ENCODE data around the gene NUDT13. TPM values are rescaled to one million over a fixed set of nuclear protein-coding genes. Genes with fewer than 3 reads are reported as not detected.

NUDT13 gene
- total and polyA plus RNA-seq, 11 donors, result 1.8 to 5.8 (median 3.2) TPM

DNA sequence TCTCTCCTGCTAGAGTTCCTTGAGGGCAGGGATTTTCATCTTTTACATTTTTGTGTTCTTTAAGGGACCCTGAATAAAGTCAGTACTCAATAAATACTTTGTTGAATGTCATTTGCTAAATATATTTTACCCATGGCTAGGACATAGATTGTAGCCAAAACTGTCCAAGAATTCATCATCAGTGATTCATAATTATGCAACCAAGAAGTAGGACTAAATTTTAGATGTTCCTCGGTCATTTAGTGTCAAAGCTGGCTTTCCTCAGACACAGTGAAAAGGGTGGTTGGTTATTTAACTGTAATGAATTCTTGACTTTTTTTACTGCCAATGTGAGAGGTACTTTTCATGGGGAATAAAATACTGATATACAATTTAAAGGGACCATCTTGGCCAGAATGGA, 3.3 kb downstream of the NUDT13 start:
- TF ChIP-seq, protein P1, sequence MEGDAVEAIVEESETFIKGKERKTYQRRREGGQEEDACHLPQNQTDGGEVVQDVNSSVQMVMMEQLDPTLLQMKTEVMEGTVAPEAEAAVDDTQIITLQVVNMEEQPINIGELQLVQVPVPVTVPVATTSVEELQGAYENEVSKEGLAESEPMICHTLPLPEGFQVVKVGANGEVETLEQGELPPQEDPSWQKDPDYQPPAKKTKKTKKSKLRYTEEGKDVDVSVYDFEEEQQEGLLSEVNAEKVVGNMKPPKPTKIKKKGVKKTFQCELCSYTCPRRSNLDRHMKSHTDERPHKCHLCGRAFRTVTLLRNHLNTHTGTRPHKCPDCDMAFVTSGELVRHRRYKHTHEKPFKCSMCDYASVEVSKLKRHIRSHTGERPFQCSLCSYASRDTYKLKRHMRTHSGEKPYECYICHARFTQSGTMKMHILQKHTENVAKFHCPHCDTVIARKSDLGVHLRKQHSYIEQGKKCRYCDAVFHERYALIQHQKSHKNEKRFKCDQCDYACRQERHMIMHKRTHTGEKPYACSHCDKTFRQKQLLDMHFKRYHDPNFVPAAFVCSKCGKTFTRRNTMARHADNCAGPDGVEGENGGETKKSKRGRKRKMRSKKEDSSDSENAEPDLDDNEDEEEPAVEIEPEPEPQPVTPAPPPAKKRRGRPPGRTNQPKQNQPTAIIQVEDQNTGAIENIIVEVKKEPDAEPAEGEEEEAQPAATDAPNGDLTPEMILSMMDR (IDR thresholded peaks at IDR 0.05), result no peak
- TF ChIP-seq POLR2A (IDR thresholded peaks at IDR 0.05), result no peak
- H3K27ac ChIP-seq, result peak overlapping the region in 11 of 12 donors; percentile 8 to 54 (median 37)
- intact Hi-C loops (cut with DNase I), result loop anchor here in 1 of 10 donors (10.0 kb wide), 1 partner anchor 51 kb away; the partner anchor contains the start of genes ECD and FAM149B1
- ATAC-seq, result no peak
- no peak overlapping the region for H3K4me3 ChIP-seq
- no peak for DNase-seq
- H3K9me3 ChIP-seq, result no peaks in the 10 kb centered on the region
- no peaks in the 10 kb centered on the region for H3K27me3 ChIP-seq
- H3K4me1 ChIP-seq, result peaks cover 0 to 39% (median 13%) of the 10 kb centered on the region in 12 donors
- H3K36me3 ChIP-seq, result peaks cover 0 to 16% (median 6%) of the 10 kb centered on the region in 9 donors
- 52 to 65% (median 59%) methylated on average over 1 of the region's 1 CpG for WGBS, 4 donors

DNA sequence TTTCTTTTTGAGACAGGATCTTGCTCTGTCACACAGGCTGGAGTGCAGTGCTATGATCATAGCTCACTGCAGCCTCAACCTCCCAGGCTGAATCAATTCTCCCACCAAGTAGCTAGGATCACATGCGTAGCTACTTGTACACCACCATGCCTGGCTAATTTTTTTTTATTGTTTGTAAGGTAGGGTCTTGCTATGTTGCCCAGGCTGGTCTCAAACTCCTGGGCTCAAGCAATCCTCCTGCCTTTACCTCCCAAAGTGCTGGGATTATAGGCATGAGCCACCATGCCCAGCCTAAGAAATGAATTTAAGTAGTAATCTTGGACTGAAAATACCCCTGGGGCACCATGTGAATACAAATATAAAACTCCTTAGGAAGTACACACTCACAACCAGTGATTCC, 5.8 kb downstream of the NUDT13 start:
- Histone ChIP-seq H3K9me3 (no peaks in the 10 kb centered on the region), H3K4me3 (no peak overlapping the region), H3K36me3 (peaks cover 0 to 25% (median 12%) of the 10 kb centered on the region in 9 donors), H3K27ac (peak overlapping the region in 2 of 12 donors; percentile 83 to 94), H3K4me1 (peaks cover 0 to 38% (median 13%) of the 10 kb centered on the region in 12 donors), H3K27me3 (no peaks in the 10 kb centered on the region)
- intact Hi-C loops (cut with DNase I), result loop anchor here in 2 of 10 donors (5.0 to 10.0 kb wide), 2 partner anchors 34 to 49 kb away; partner anchors contain the start of genes ECD (in 1 of the 2) and FAM149B1 (in 1 of the 2)
- DNase-seq (no peak), ATAC-seq (no peak)
- no peak for TF ChIP-seq POLR2A (IDR thresholded peaks at IDR 0.05)
- TF ChIP-seq, protein P1 (IDR thresholded peaks at IDR 0.05), result no peak
- 94 to 100% (median 98%) methylated on average over 1 of the region's 1 CpG for WGBS, 4 donors

DNA sequence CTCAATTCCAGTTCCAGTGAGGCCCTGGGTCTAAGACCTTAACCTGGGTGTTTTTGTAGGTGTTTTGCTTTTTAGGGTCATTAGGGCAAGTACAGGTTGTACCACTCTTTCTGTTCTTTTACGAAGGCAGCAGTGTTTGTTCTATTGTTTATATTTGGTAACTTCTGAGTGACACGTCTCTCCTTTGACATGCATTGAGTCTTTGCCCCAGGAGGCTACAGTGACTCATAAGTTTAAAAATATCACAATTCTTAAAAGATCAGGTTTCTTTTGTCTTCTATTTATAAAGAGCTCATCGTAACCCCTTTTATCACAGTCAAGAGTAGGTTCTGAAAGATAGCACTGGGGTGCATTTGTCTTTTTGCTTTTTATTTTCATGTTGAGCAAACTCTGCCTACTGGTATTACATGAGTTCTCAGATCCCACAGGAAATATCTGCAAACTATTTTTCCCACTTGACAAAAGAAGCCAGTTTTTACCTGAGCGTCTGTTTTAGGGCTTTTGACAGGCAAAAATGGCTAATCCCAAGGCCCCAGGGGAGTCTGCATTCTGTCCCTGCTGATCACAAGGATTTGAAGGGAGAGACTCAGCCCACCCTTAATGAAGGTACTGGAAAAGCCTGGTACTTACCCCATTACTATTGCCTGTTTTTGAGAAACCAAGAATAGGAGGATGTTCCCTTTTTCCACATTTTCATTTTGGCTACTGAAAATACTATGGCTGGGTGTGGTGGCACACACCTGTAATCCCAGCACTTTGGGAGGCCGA, 7.9 kb downstream of the NUDT13 start:
- H3K9me3 ChIP-seq, result no peaks in the 10 kb centered on the region
- WGBS, 4 donors, result 30 to 38% (median 35%) methylated on average over 5 of the region's 5 CpGs
- peak; percentile 84 to 90 (median 88) for ATAC-seq
- TF ChIP-seq, protein P1 (IDR thresholded peaks at IDR 0.05), result no peak
- TF ChIP-seq POLR2A (IDR thresholded peaks at IDR 0.05), result peak in 1 of 2 donors; percentile 28
- H3K4me3 ChIP-seq, result peak overlapping the region in 1 of 12 donors; percentile 10
- no peaks in the 10 kb centered on the region for H3K27me3 ChIP-seq
- DNase-seq, result no peak
- H3K27ac ChIP-seq, result peak overlapping the region; percentile 76 to 94 (median 82)
- H3K36me3 ChIP-seq, result peaks cover 0 to 42% (median 14%) of the 10 kb centered on the region in 9 donors
- H3K4me1 ChIP-seq, result peaks cover 0 to 30% (median 9%) of the 10 kb centered on the region in 12 donors
- intact Hi-C loops (cut with DNase I), result loop anchor here in 2 of 10 donors (5.0 to 10.0 kb wide), 2 partner anchors 36 to 47 kb away; partner anchors contain the start of genes ECD (in 1 of the 2) and FAM149B1 (in 1 of the 2)

DNA sequence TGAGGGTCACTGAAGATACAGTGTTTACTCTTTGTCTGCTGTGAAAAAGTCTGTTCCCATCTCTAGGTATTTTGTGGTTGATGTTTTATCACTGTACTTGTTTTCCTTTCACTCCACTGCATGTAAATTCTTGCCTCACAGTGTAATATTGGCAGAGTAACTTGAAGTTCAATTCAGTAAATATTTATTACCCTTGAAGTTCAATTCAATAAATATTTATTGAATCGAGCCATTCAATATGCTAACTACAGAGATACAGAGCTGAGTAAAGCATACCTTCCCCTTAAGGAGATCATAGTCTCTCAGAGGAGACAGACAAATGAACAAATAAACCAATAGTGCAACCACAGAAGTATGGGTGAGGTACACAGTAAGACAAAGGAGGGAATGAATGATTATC, 9.2 kb downstream of the NUDT13 start:
- no peaks in the 10 kb centered on the region for H3K27me3 ChIP-seq
- no peak for TF ChIP-seq POLR2A (IDR thresholded peaks at IDR 0.05)
- TF ChIP-seq, protein P1 (IDR thresholded peaks at IDR 0.05), result no peak
- H3K9me3 ChIP-seq, result no peaks in the 10 kb centered on the region
- DNase-seq (no peak), ATAC-seq (no peak)
- WGBS, 4 donors, result 92 to 100% (median 97%) methylated on average over 1 of the region's 1 CpG
- H3K4me1 ChIP-seq, result peaks cover 0 to 26% (median 7%) of the 10 kb centered on the region in 12 donors
- H3K4me3 ChIP-seq, result no peak overlapping the region
- H3K36me3 ChIP-seq, result peaks cover 0 to 55% (median 27%) of the 10 kb centered on the region in 9 donors
- intact Hi-C loops (cut with DNase I), result loop anchor here in 2 of 10 donors (5.0 to 10.0 kb wide), 2 partner anchors 37 to 45 kb away; partner anchors contain the start of genes ECD (in 1 of the 2) and FAM149B1 (in 1 of the 2)
- peak overlapping the region in 2 of 12 donors; percentile 80 to 94 for H3K27ac ChIP-seq

All from heart left ventricle (tissue), 16 donors.